Stomach (tissue), 9 donors: ENCODE data around the gene COMP. TPM values are rescaled to one million over a fixed set of nuclear protein-coding genes. Genes with fewer than 3 reads are reported as not detected.
A peak's percentile ranks its signal among the peaks of the same experiment; 100 is the strongest.
"Not testable (repeated sequence)": the region's sequence is repeated elsewhere in the genome, so short reads cannot be mapped to it uniquely, and the experiment has no call there.

Source experiments
- DNase-seq, 2 donors: peaks; one replicate each; pipeline versions ENCODE4 v3.0.0 to v3.0.0-alpha.2; 2013 to 2019
- H3K27ac ChIP-seq, 5 donors: fragments of 200-600 bp in 4 of 5; sonication (generic) in 4 of 5; one replicate each; pipeline ENCODE4 v1.5.1; 2013 to 2019; ENCODE audit warnings: mild to moderate bottlenecking in 1 of 5, moderate library complexity in 1 of 5
- H3K27me3 ChIP-seq, 3 donors: fragments of 200-600 bp; sonication (generic); one replicate each; pipeline ENCODE4 v1.5.1; 2017 to 2019; ENCODE audit warnings: mixed run types in 1 of 3
- H3K36me3 ChIP-seq, 4 donors: fragments of 200-600 bp; sonication (generic); 1 replicate in 3 of 4; 2 replicates in 1 of 4; pipeline ENCODE4 v1.5.1; 2016 to 2019
- H3K4me1 ChIP-seq, 4 donors: fragments of 200-600 bp; sonication (generic); one replicate each; pipeline ENCODE4 v1.5.1; 2016 to 2019
- H3K4me3 ChIP-seq, 4 donors: fragments of 200-600 bp; sonication (generic) in 3 of 4; one replicate each; pipeline ENCODE4 v1.5.1; 2016 to 2019; ENCODE audit warnings: mild to moderate bottlenecking in 1 of 4
- H3K9me3 ChIP-seq, 4 donors: fragments of 200-600 bp; sonication (generic); one replicate each; pipeline ENCODE4 v1.5.1; 2016 to 2019
- EP300 ChIP-seq: sonication (generic); formaldehyde crosslinking; IDR thresholded peaks from one replicate; pipeline ENCODE4 v1.6.1; 2017; ENCODE audit warnings: antibody characterized with exemption
- POLR2A ChIP-seq, 4 donors: fragments of 450-650 bp; IDR thresholded peaks; one replicate each; pipeline ENCODE4 v1.6.1; 2016; ENCODE audit warnings: antibody characterized with exemption in 4 of 4, control low read depth in 2 of 4, mild to moderate bottlenecking in 1 of 4, moderate library complexity in 1 of 4
- POLR2AphosphoS5 ChIP-seq, 3 donors: sonication (generic); formaldehyde crosslinking; IDR thresholded peaks; one replicate each; pipeline ENCODE4 v1.6.1; 2016; ENCODE audit warnings: antibody characterized with exemption in 3 of 3
- WGBS, 5 donors: extraction: QIAGEN DNeasy Blood & Tissue Kit in 3 of 5; methylation state at CpG; one replicate each; pipeline versions ENCODE4 v1.1.5 to v1.1.7; 2013 to 2018; 5-methylcytosine and 5-hydroxymethylcytosine counted together
- intact Hi-C: fragments of 100-400 bp; cut with DNase I; formaldehyde crosslinking; loops from one replicate; pipeline ENCODE4 v1.15.1; 2023; ENCODE audit warnings: low total_unique reads
- polyA plus RNA-seq, 3 donors: library from polyadenylated mRNA; stranded (reverse); fragments of 200-250 nt; gene quantifications; one replicate each; pipeline ENCODE4 v1.2.3, GENCODE V29; 2013
- total RNA-seq, 5 donors: library from RNA; depleted of rRNA; stranded (reverse); fragments of >200 nt; gene quantifications; one replicate each; pipeline versions ENCODE4 v1.1.0 to v1.2.3, GENCODE V29; 2014 to 2016
- TF ChIP-seq, protein P1 (sequence below), 7 experiments: fragments of 450-650 bp in 4 of 7; fragments of 200-600 bp in 3 of 7; sonication (generic) in 3 of 7; IDR thresholded peaks; one replicate each; pipeline ENCODE4 v1.5.1; 2016 to 2019; ENCODE audit warnings: antibody characterized with exemption in 7 of 7, control low read depth in 2 of 7, mild to moderate bottlenecking in 1 of 7
- donor health status: healthy with polysubstance abuse.
- donor health status: Bipolar disorder and iron deficiency.
- donor health status: healthy.

COMP gene
- total and polyA plus RNA-seq, 8 donors = 0.62 to 4.1 (median 1.6) TPM; not detected in 4

GRCh38 chr19:18815673-18816072 is 24.6 kb upstream of the COMP start:
- TF ChIP-seq POLR2A (IDR thresholded peaks at IDR 0.05) (no peak), POLR2AphosphoS5 (IDR thresholded peaks at IDR 0.05) (no peak), EP300 (no peak)
- TF ChIP-seq, protein P1, sequence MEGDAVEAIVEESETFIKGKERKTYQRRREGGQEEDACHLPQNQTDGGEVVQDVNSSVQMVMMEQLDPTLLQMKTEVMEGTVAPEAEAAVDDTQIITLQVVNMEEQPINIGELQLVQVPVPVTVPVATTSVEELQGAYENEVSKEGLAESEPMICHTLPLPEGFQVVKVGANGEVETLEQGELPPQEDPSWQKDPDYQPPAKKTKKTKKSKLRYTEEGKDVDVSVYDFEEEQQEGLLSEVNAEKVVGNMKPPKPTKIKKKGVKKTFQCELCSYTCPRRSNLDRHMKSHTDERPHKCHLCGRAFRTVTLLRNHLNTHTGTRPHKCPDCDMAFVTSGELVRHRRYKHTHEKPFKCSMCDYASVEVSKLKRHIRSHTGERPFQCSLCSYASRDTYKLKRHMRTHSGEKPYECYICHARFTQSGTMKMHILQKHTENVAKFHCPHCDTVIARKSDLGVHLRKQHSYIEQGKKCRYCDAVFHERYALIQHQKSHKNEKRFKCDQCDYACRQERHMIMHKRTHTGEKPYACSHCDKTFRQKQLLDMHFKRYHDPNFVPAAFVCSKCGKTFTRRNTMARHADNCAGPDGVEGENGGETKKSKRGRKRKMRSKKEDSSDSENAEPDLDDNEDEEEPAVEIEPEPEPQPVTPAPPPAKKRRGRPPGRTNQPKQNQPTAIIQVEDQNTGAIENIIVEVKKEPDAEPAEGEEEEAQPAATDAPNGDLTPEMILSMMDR (IDR thresholded peaks at IDR 0.05) = no peak
- Histone ChIP-seq H3K9me3 (no peaks in the 10 kb centered on the region), H3K27me3 (peaks cover 0 to 17% (median 0%) of the 10 kb centered on the region in 3 donors), H3K36me3 (no peaks in the 10 kb centered on the region), H3K4me1 (no peaks in the 10 kb centered on the region), H3K27ac (no peak overlapping the region), H3K4me3 (no peak overlapping the region)
- intact Hi-C loops = no loop called here
- 84 to 94% (median 93%) methylated on average over 5 of the region's 5 CpGs for WGBS, 5 donors
- no peak for DNase-seq

DNA sequence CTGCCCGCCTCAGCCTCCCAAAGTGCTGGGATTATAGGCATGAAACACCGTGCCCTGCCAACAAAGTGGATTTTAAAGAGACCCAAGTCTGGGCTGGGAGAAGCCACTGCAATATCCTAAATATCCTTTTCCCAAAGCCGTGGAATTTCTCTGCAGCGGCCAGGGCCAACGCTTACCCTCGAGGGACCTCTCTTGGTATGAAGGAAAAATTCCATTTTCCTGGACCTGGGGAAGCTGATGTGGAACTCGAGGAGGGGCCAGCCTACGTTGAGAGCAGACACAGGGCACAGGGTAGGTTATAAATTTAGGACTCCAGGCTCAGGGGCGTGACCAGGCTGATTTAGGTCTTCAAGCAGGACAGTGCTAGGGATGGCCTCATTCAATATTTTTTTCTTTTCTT is 23.0 kb upstream of the COMP start:
- TF ChIP-seq POLR2AphosphoS5 (IDR thresholded peaks at IDR 0.05) (no peak), EP300 (no peak), POLR2A (IDR thresholded peaks at IDR 0.05) (no peak)
- TF ChIP-seq, protein P1 (IDR thresholded peaks at IDR 0.05) = no peak
- Histone ChIP-seq H3K9me3 (no peaks in the 10 kb centered on the region), H3K4me1 (no peaks in the 10 kb centered on the region), H3K4me3 (no peak overlapping the region), H3K27ac (no peak overlapping the region), H3K27me3 (peaks cover 0 to 15% (median 0%) of the 10 kb centered on the region in 3 donors), H3K36me3 (no peaks in the 10 kb centered on the region)
- peak in 1 of 2 donors; percentile 41 for DNase-seq
- WGBS, 5 donors = 51 to 61% (median 58%) methylated on average over 9 of the region's 9 CpGs
- intact Hi-C loops = no loop called here

- H3K9me3 ChIP-seq, intact Hi-C loops, H3K27ac ChIP-seq, DNase-seq, H3K4me3 ChIP-seq, H3K4me1 ChIP-seq, H3K36me3 ChIP-seq: not testable (repeated sequence)
- 92 to 95% (median 94%) methylated on average over 5 of the region's 5 CpGs for WGBS, 5 donors
- H3K27me3 ChIP-seq = peaks cover 0 to 15% (median 0%) of the 10 kb centered on the region in 3 donors
Observed at GRCh38 chr19:18811638-18812037, 20.5 kb upstream of the COMP start.

DNA sequence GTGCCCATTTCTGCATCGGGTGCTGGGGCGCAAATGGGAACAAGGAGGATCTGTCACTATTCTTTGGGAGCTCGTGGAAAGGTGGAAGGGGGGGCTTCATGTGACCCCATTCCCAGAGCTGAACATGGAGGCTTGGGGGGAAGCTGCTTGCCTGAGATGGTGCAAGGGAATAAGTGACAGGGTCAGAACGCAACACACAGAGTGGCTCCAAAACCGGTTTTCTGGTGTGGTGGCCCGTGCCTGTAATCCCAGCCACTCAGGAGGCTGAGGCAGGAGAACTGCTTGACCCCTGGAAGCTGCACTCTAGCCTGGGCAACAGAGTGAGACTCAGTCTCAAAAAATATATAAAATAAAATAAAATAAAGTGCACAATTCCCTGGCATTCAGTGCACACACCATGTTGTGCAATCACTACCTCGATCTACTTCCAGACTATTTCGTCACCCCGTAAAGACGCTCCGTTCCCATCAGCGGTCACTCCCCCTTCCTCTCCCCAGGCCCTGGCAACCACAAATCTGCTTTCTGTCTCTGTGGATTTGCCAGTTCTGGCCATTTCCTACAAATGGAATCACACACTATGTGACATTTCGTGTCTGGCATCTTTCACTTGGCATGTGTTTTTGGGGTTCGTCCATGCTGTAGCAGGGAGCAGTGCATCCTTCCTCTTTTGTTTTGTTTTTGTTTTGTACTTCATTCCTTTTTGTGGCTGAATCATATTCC is 18.2 kb upstream of the COMP start:
- 52 to 68% (median 58%) methylated on average over 14 of the region's 14 CpGs for WGBS, 5 donors

More for the DNA sequence above, 18.2 kb upstream of the COMP start:
- intact Hi-C loops = no loop called here
- Histone ChIP-seq H3K4me3 (no peak overlapping the region), H3K9me3 (no peaks in the 10 kb centered on the region), H3K4me1 (no peaks in the 10 kb centered on the region), H3K27ac (peak overlapping the region in 3 of 5 donors; percentile 34 to 56 (median 43)), H3K36me3 (no peaks in the 10 kb centered on the region), H3K27me3 (peaks cover 0 to 17% (median 0%) of the 10 kb centered on the region in 3 donors)
- TF ChIP-seq POLR2AphosphoS5 (IDR thresholded peaks at IDR 0.05) (peak in 2 of 3 donors; percentile 36 to 47), POLR2A (IDR thresholded peaks at IDR 0.05) (no peak), EP300 (peak; percentile 15)
- TF ChIP-seq, protein P1 (IDR thresholded peaks at IDR 0.05) = no peak
- peak; percentile 26 to 38 for DNase-seq
